GM12878 (cell line): Measurements from ENCODE around the gene TERB1. TPM values are rescaled to one million over a fixed set of nuclear protein-coding genes. Genes with fewer than 3 reads are reported as not detected.

Experiments used
- ATAC-seq: fragments of 200-7000 bp; cut with Tn5 transposase; 3 replicates; pipeline ENCODE4 v1.9.1; 2020; ENCODE audit warnings: mild to moderate bottlenecking, moderate library complexity
- BruUV-seq: library from RNA; stranded (reverse); fragments of 400-500 nt; replicated peaks from 2 replicates; lab custom pipeline; 2021; lab: Mats Ljungman, UMichigan
- CTCF ChIA-PET: fragments of 300-600 bp; sonication (Branson Sonifier 250); formaldehyde crosslinking; extraction: SDS; loops from one replicate; lab custom pipeline; 2021; ENCODE audit warnings: inconsistent platforms; lab: Yijun Ruan, JAX
- POLR2A ChIA-PET: fragments of 350-600 bp; formaldehyde crosslinking; extraction: SDS; loops from one replicate; lab custom pipeline; 2021; ENCODE audit warnings: inconsistent platforms; lab: Charles Lee
- RAD21 ChIA-PET: fragments of 300-600 bp; sonication (Branson Sonifier 250); formaldehyde crosslinking; loops from one replicate; lab custom pipeline; 2023; ENCODE audit warnings: antibody characterized with exemption; ENCODE audit not compliant: unreplicated experiment; lab: Charles Lee
- SMC1A ChIA-PET: fragments of 300-600 bp; sonication (Branson Sonifier 250); formaldehyde crosslinking; loops from one replicate; lab custom pipeline; 2023; ENCODE audit not compliant: unreplicated experiment, uncharacterized antibody; lab: Charles Lee
- DNase-seq: peaks from one replicate; pipeline ENCODE4 v3.0.0-alpha.2; 2011; ENCODE audit warnings: low read depth, low spot score
- FAIRE-seq: peaks from 3 replicates; lab custom pipeline; 2011; peaks lifted over from hg19 to GRCh38; lab: Jason Lieb, UNC
- H2AFZ ChIP-seq: 2 replicates; pipeline ENCODE4 v1.6.0; 2011; ENCODE audit warnings: low read depth, low read length, control low read depth; ENCODE audit not compliant: control insufficient read depth
- H3K27ac ChIP-seq: 2 replicates; pipeline ENCODE4 v1.5.1; 2011; ENCODE audit warnings: control low read depth; ENCODE audit not compliant: control insufficient read depth, insufficient read depth
- H3K27me3 ChIP-seq, 2 experiments: replicated peaks in 1 of 2; 2 replicates each; pipeline versions ENCODE4 v1.6.0 to v1.6.1; 2011; ENCODE audit warnings: low read length in 1 of 2; ENCODE audit not compliant: control insufficient read depth in 2 of 2, insufficient read depth in 2 of 2
- H3K36me3 ChIP-seq, 2 experiments: 2 replicates each; pipeline ENCODE4 v1.5.1; 2011; ENCODE audit warnings: low read length in 1 of 2; ENCODE audit not compliant: control insufficient read depth in 2 of 2, insufficient read depth in 2 of 2
- H3K4me1 ChIP-seq: 2 replicates; pipeline ENCODE4 v1.6.1; 2011; ENCODE audit warnings: mild to moderate bottlenecking, low read length, moderate library complexity, mixed read lengths; ENCODE audit not compliant: control insufficient read depth, insufficient read depth
- H3K4me2 ChIP-seq: 2 replicates; pipeline ENCODE4 v1.6.0; 2011; ENCODE audit warnings: control low read depth; ENCODE audit not compliant: control insufficient read depth, insufficient read depth
- H3K4me3 ChIP-seq: fragments of 200-600 bp; sonication (generic); 2 replicates; pipeline ENCODE4 v1.5.1; 2016
- H3K79me2 ChIP-seq: 2 replicates; pipeline ENCODE4 v1.6.0; 2011; ENCODE audit warnings: low read length; ENCODE audit not compliant: control insufficient read depth, insufficient read depth
- H3K9ac ChIP-seq: 2 replicates; pipeline ENCODE4 v1.8.0; 2011; ENCODE audit warnings: low read length, control low read depth, mixed read lengths; ENCODE audit not compliant: control insufficient read depth, insufficient read depth
- H3K9me3 ChIP-seq: replicated peaks from 3 replicates; pipeline ENCODE4 v1.5.1; 2011; ENCODE audit warnings: mild to moderate bottlenecking, low read length; ENCODE audit not compliant: control insufficient read depth, insufficient read depth
- H4K20me1 ChIP-seq: 2 replicates; pipeline ENCODE4 v1.6.0; 2011; ENCODE audit not compliant: control insufficient read depth, insufficient read depth
- BRCA1 ChIP-seq: IDR thresholded peaks from 2 replicates; pipeline ENCODE4 v1.6.1; 2011; ENCODE audit warnings: low read depth, low read length, improper control_type of control experiment
- EED ChIP-seq: sonication (generic); IDR thresholded peaks from 2 replicates; pipeline ENCODE4 v1.6.1; 2016; ENCODE audit warnings: antibody characterized with exemption, low read depth
- HDAC6 ChIP-seq: fragments of 200-600 bp; sonication (generic); IDR thresholded peaks from one replicate; pipeline ENCODE4 v1.8.0; 2017; ENCODE audit warnings: antibody characterized with exemption; ENCODE audit not compliant: unreplicated experiment
- PAX5 ChIP-seq: IDR thresholded peaks from 2 replicates; pipeline ENCODE4 v1.6.1; 2011; ENCODE audit warnings: low read depth, low read length, borderline replicate concordance
- ZNF24 ChIP-seq: fragments of 450-650 bp; IDR thresholded peaks from 2 replicates; pipeline ENCODE4 v1.6.1; 2017; ENCODE audit warnings: antibody characterized with exemption, mild to moderate bottlenecking
- WGBS: methylation state at CpG from one replicate; pipeline ENCODE4 v1.1.6; 2016; ENCODE audit warnings: low lambda C conversion rate; ENCODE audit not compliant: insufficient replicate concordance, insufficient coverage; ENCODE audit errors: missing lambda C conversion rate; 5-methylcytosine and 5-hydroxymethylcytosine counted together
- in situ Hi-C: fragments of 300-500 bp; cut with MboI; formaldehyde crosslinking; loops from 9 replicates; pipeline ENCODE4 v1.14.3; 2018; ENCODE audit warnings: mixed read lengths
- intact Hi-C: fragments of 100-400 bp; cut with micrococcal nuclease; formaldehyde crosslinking; loops from one replicate; pipeline ENCODE4 v1.14.2; 2022; ENCODE audit not compliant: unreplicated experiment
- polyA plus RNA-seq, 11 experiments: library from polyadenylated mRNA; depleted of rRNA in 4 of 11; unstranded in 6 of 11; stranded (reverse) in 5 of 11; fragments of >200 nt; fragmentation: Nextera tagmentation in 4 of 11; fragmentation: Illumina TruSeq in 1 of 11; extraction: Ambion mirVana in 4 of 11; extraction: Trizol in 1 of 11; gene quantifications; 1 replicate in 1 of 11; 2 replicates in 10 of 11; pipeline versions ENCODE4 v1.2.1 to v1.2.3, GENCODE V29; 2011 to 2016; ENCODE audit warnings: inconsistent platforms in 2 of 11, missing spikeins in 2 of 11, low read depth in 1 of 11
- total RNA-seq, 4 experiments: library from RNA; depleted of rRNA in 3 of 4; stranded (reverse); fragments of >200 nt in 3 of 4; fragmentation: Illumina TruSeq in 1 of 4; extraction: Trizol in 1 of 4; gene quantifications; 2 replicates each; pipeline versions ENCODE4 v1.2.1 to v1.2.3, GENCODE V29; 2013 to 2021
- TF ChIP-seq, protein P1 (sequence below): fragments of 450-650 bp; IDR thresholded peaks from 2 replicates; pipeline ENCODE4 v1.6.1; 2018; ENCODE audit warnings: borderline replicate concordance, mild to moderate bottlenecking; ENCODE audit not compliant: partially characterized antibody

The TERB1 gene
- total and polyA plus RNA-seq, 10 of the 15 experiments (the other 5 are each of a cell fraction or from before 2014, with no cell fraction given), result 0.03 to 0.10 (median 0.06) TPM; not detected in 7

DNA sequence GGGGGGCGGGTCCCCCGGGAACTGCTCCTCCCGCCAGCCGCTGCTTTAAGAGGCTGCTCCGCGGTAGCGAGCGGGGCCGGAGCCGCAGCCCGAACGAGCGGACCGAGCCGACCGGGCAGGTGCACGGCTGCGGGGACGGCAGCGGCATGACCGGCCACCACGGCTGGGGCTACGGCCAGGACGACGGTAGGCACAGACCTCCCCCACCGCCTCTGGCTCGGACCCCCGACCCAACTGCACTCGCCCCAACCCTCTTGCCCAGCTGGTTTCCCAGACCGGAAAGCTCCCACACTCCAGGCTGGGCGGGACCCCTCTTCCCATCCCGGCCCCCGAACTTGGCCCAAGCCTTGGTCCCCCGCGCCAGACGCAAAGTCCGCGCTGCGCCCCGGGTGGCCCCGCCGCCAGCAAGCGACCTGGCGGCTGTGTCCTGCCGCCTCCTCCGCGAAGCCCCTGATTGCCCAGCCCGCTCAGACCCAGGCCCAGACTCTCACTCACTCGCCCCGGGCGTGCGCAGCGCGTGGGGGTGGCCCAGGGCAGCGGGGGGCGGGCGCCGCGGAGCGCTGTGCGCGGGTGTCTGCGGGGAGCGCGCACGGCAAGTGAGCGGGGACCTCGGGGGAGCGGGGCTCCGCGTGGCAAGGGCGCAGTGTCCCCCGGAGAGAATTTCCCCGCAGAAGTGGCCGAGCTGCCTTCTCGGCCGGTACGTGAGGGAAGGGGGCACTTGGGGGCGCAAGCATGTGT is 43.1 kb upstream of the TERB1 start, which contains the start of gene CA7:
TSS of gene CA7 (plus strand) at position 73 of the 738 bp plus-strand sequence. CDS start at position 147, 74 bp downstream.
- ATAC-seq (no peak; the same call in 2 of the 3 replicates), FAIRE-seq (no peak)
- Histone ChIP-seq H3K36me3 (no peaks in the 10 kb centered on the region), H3K4me2 (peak within 1 kb of the TSS; percentile 33; the same call in 1 of the 2 replicates), H3K9ac (no peak within 1 kb of the TSS), H3K9me3 (no peaks in the 10 kb centered on the region), H3K4me1 (no peaks in the 10 kb centered on the region)
- TF ChIP-seq HDAC6 (peak; percentile 72), BRCA1 (no peak), EED (no peak), PAX5 (no peak), ZNF24 (no peak)
- TF ChIP-seq, protein P1, sequence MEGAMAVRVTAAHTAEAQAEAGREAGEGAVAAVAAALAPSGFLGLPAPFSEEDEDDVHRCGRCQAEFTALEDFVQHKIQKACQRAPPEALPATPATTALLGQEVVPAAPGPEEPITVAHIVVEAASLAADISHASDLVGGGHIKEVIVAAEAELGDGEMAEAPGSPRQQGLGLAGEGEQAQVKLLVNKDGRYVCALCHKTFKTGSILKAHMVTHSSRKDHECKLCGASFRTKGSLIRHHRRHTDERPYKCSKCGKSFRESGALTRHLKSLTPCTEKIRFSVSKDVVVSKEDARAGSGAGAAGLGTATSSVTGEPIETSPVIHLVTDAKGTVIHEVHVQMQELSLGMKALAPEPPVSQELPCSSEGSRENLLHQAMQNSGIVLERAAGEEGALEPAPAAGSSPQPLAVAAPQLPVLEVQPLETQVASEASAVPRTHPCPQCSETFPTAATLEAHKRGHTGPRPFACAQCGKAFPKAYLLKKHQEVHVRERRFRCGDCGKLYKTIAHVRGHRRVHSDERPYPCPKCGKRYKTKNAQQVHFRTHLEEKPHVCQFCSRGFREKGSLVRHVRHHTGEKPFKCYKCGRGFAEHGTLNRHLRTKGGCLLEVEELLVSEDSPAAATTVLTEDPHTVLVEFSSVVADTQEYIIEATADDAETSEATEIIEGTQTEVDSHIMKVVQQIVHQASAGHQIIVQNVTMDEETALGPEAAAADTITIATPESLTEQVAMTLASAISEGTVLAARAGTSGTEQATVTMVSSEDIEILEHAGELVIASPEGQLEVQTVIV, result no peak
- TF ChIP-seq, all 136 proteins: peak for 1
- 16% methylated on average over 50 of the region's 79 CpGs for WGBS
- ChIA-PET CTCF (interaction anchor here (1.8 to 10.4 kb wide), 3 partner anchors 13 to 23 kb away, joined by 7 to 73 read pairs (median 26); partner anchors contain the start of gene NAE1), RAD21 (no interaction called here), POLR2A (interaction anchor here (0.7 kb wide), 1 partner anchor 81 kb away, joined by 4 read pairs; the partner anchor contains the start of gene RRAD), SMC1A (no interaction called here)
- in situ Hi-C loops (no loop called here), intact Hi-C loops (no loop called here)
- H3K4me3 ChIP-seq, result no peak within 1 kb of the TSS
- H3K27ac ChIP-seq, result no peak within 1 kb of the TSS
- H3K79me2 ChIP-seq, result no peaks in the 10 kb centered on the region
- no peak for DNase-seq
- no peaks in the 10 kb centered on the region for H4K20me1 ChIP-seq
- BruUV-seq, result no TSS peak
- H3K27me3 ChIP-seq, result peaks cover 4 to 10% of the 10 kb centered on the region in 2 experiments; a peak in 3 of 4 replicates
- H2AFZ ChIP-seq, result no peak within 1 kb of the TSS
